Nephron progenitor cell (in vitro differentiated cells): ENCODE measurements around the gene DNAH2.
"Not testable (repeated sequence)": the region's sequence is repeated elsewhere in the genome, so short reads cannot be mapped to it uniquely, and the experiment has no call there.

Experiments
- DNase-seq: peaks from one replicate; pipeline ENCODE4 v3.0.0; 2021
- H3K27ac Mint-ChIP-seq: 2 replicates; pipeline ENCODE4 v1.8.0; 2021; ENCODE audit warnings: mild to moderate bottlenecking, moderate library complexity, mixed read lengths
- H3K27me3 Mint-ChIP-seq: 2 replicates; pipeline ENCODE4 v1.8.0; 2021; ENCODE audit warnings: mild to moderate bottlenecking, low read depth, mixed read lengths; ENCODE audit not compliant: poor library complexity
- H3K36me3 Mint-ChIP-seq: 2 replicates; pipeline ENCODE4 v1.8.0; 2021; ENCODE audit warnings: low read depth, mixed read lengths
- H3K4me1 Mint-ChIP-seq: 2 replicates; pipeline ENCODE4 v1.8.0; 2021; ENCODE audit warnings: mixed read lengths
- H3K4me3 Mint-ChIP-seq: 2 replicates; pipeline ENCODE4 v1.8.0; 2021; ENCODE audit warnings: mild to moderate bottlenecking, moderate library complexity, mixed read lengths
- H3K9me3 Mint-ChIP-seq: 2 replicates; pipeline ENCODE4 v1.8.0; 2021; ENCODE audit warnings: mild to moderate bottlenecking, moderate library complexity, mixed read lengths
- TF ChIP-seq, protein P1 (sequence below): fragments of 200-600 bp; sonication (generic); IDR thresholded peaks from 2 replicates; pipeline ENCODE4 v1.5.0; 2021; ENCODE audit warnings: antibody characterized with exemption

DNAH2 gene

DNA sequence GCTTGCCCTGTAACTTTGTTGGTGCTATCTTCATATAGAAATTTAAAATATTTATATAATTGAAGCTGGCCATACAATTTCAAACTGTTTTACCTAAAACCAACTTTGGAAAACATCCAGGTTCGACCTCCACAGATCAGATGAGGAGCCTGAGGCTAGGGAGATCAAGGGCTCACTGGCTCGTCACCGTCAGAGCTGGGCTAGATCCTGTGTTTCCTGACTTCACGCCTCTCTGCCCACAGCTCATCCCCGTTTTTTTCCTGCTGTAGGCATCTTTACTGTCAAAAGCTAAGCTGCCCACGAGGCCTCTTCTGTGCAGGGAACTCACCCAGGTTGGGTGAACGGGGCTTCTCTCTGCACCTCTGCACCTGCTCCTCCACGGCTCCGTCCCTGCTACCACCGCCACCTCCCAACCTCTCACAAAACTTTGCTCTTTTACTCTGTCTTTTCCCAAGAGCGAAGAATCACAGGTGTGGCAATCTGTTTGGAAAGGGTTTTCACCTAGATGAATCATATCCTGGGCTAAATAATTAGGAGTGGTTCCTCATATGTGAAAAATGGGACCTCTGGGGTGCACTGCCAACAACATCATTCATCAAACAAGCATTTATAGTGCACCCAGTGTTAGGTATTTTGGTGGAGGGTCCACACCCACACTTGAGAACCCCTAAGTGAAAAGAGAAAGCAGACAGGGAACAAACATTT is 91.7 kb downstream of the DNAH2 start:
- no peaks in the 10 kb centered on the region for H3K9me3 Mint-ChIP-seq
- no peak overlapping the region for H3K4me3 Mint-ChIP-seq
- no peak overlapping the region for H3K27ac Mint-ChIP-seq
- H3K36me3 Mint-ChIP-seq, result no peaks in the 10 kb centered on the region
- TF ChIP-seq, protein P1, sequence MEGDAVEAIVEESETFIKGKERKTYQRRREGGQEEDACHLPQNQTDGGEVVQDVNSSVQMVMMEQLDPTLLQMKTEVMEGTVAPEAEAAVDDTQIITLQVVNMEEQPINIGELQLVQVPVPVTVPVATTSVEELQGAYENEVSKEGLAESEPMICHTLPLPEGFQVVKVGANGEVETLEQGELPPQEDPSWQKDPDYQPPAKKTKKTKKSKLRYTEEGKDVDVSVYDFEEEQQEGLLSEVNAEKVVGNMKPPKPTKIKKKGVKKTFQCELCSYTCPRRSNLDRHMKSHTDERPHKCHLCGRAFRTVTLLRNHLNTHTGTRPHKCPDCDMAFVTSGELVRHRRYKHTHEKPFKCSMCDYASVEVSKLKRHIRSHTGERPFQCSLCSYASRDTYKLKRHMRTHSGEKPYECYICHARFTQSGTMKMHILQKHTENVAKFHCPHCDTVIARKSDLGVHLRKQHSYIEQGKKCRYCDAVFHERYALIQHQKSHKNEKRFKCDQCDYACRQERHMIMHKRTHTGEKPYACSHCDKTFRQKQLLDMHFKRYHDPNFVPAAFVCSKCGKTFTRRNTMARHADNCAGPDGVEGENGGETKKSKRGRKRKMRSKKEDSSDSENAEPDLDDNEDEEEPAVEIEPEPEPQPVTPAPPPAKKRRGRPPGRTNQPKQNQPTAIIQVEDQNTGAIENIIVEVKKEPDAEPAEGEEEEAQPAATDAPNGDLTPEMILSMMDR, result no peak
- H3K4me1 Mint-ChIP-seq, result peaks cover 9% of the 10 kb centered on the region
- no peak for DNase-seq
- peaks cover 42% of the 10 kb centered on the region for H3K27me3 Mint-ChIP-seq

DNA sequence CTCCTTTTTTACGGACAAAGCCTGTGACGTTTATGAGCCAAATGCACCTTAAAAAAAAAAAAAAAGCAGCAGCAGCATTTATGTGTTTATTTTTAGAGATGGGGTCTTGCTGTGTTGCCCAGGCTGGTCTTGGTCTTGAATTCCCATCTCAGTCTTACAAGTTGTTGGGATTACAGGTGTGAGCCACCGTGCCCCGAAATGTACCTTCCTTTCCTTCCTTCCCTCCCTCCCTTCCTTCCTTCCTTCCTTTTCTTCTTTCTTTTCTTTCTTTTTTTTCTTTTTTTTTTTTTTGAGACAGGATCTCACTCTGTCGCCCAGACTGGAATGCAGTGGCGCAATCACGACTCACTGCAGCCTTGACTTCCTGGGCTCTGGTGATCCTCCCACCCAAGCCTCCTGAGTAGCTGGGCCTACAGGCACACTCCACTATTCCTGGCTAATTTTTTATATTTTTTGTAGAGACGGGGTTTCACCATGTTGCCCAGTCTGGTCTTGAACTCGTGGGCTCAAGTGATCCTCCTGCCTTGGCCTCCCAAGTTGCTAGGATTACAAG is 92.3 kb downstream of the DNAH2 start:
- not testable (repeated sequence) for H3K27ac Mint-ChIP-seq, DNase-seq, H3K4me3 Mint-ChIP-seq, H3K36me3 Mint-ChIP-seq, H3K9me3 Mint-ChIP-seq, H3K4me1 Mint-ChIP-seq
- peaks cover 42% of the 10 kb centered on the region for H3K27me3 Mint-ChIP-seq

DNA sequence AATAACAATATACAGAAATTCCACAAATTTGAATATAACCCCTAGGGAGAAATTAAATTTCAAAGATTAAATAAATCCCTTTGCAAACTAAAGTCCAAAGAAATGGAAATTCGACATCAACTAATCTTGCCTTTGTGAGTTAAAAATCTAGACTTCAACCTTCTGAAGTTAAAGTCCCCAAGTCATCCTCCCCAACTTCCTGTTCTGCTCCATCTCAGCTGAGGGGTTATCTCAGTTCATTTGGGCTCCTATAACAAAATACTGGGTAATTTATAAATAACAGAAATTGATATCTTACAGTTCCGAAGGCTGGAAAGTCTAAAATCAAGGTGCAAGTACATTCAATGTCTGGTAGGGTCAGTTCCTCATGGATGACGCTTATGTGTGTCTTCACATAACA is 93.7 kb downstream of the DNAH2 start:
- peaks cover 9% of the 10 kb centered on the region for H3K4me1 Mint-ChIP-seq
- H3K27ac Mint-ChIP-seq, result no peak overlapping the region
- TF ChIP-seq, protein P1, result no peak
- no peak overlapping the region for H3K4me3 Mint-ChIP-seq
- H3K36me3 Mint-ChIP-seq, result no peaks in the 10 kb centered on the region
- no peaks in the 10 kb centered on the region for H3K9me3 Mint-ChIP-seq
- DNase-seq, result no peak
- peaks cover 46% of the 10 kb centered on the region for H3K27me3 Mint-ChIP-seq

DNA sequence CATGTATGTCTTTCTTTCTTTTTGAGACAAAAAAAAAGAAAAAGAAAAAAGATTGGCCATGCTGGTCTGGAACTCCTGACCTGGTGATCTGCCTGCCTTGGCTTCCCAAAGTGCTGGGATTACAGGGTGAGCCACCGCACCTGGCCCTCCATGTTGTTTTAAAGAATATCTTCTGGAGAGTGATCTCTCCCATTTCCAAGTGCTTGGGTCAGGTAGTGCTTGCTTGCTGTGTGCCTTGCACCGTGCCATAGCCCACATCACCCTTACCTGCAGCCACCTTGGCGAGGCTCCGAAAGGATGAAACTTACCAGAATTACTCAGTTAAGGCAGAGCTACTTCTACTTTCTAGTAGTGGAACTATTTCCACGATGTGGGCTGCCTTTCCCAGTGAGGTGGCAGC is 97.4 kb downstream of the DNAH2 start:
- no peak for DNase-seq
- no peaks in the 10 kb centered on the region for H3K9me3 Mint-ChIP-seq
- H3K27ac Mint-ChIP-seq, result no peak overlapping the region
- H3K36me3 Mint-ChIP-seq, result no peaks in the 10 kb centered on the region
- no peak overlapping the region for H3K4me3 Mint-ChIP-seq
- no peaks in the 10 kb centered on the region for H3K4me1 Mint-ChIP-seq
- H3K27me3 Mint-ChIP-seq, result peaks cover 55% of the 10 kb centered on the region
- TF ChIP-seq, protein P1, result no peak

DNA sequence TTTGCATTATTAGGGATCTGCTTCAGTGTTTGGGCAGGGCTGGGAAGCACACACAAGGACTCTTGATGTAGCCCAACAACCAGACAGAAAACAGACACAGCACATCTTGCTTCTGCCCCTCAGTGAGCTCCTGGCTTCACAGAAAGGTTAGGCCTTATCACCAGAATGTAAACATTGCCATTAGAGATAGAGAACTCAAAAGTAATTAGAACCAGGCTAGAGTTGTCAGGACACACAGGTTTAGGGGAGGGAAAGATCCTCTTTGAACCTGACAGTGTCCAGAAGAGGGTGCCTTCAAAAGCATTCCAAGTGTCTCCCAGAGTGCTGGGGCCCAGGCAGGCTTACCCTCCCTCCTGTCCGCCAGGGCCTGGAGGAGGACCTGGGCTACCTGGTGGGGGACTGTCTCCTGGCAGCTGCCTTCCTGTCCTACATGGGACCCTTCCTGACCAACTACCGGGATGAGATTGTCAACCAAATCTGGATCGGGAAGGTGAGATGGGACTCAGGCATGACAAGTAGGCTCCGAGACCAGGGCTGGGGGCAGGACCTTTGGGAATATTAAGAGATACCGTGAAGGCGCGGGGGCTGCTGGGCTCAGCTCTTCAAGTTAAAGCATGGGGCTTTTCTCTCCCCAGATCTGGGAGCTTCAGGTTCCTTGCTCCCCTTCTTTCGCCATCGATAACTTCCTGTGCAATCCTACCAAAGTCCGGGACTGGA is 99.5 kb downstream of the DNAH2 start:
- Mint-ChIP-seq H3K27me3 (peaks cover 61% of the 10 kb centered on the region), H3K36me3 (no peaks in the 10 kb centered on the region), H3K27ac (no peak overlapping the region), H3K4me1 (no peaks in the 10 kb centered on the region), H3K9me3 (no peaks in the 10 kb centered on the region), H3K4me3 (no peak overlapping the region)
- DNase-seq, result no peak
- TF ChIP-seq, protein P1, result no peak

DNA sequence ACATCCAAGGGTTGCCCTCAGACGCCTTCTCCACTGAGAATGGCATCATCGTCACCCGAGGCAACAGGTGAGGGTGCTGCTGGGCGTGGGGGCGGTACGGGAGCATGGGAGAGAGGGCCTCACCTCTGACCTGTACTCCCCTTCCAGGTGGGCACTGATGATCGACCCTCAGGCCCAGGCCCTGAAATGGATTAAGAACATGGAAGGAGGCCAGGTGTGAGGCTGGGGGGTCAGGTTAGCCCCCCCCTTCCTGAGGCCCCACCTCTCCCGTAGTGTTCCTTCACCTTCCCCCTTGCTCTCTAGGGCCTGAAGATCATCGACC is 100.1 kb downstream of the DNAH2 start:
- no peak overlapping the region for H3K27ac Mint-ChIP-seq
- TF ChIP-seq, protein P1, result no peak
- peaks cover 66% of the 10 kb centered on the region for H3K27me3 Mint-ChIP-seq

More for the DNA sequence above, 100.1 kb downstream of the DNAH2 start:
- H3K4me1 Mint-ChIP-seq, result no peaks in the 10 kb centered on the region
- H3K4me3 Mint-ChIP-seq, result no peak overlapping the region
- H3K9me3 Mint-ChIP-seq, result no peaks in the 10 kb centered on the region
- DNase-seq, result no peak
- no peaks in the 10 kb centered on the region for H3K36me3 Mint-ChIP-seq
